ENCODE data around the gene NFIA. TPM values are rescaled to one million over a fixed set of nuclear protein-coding genes. Genes with fewer than 3 reads are reported as not detected.

NFIA gene
- total and polyA plus RNA-seq, 9 of the 15 experiments (the other 6 are each of a cell fraction or from before 2014, with no cell fraction given), result 5.3 to 24.9 (median 9.8) TPM

DNA sequence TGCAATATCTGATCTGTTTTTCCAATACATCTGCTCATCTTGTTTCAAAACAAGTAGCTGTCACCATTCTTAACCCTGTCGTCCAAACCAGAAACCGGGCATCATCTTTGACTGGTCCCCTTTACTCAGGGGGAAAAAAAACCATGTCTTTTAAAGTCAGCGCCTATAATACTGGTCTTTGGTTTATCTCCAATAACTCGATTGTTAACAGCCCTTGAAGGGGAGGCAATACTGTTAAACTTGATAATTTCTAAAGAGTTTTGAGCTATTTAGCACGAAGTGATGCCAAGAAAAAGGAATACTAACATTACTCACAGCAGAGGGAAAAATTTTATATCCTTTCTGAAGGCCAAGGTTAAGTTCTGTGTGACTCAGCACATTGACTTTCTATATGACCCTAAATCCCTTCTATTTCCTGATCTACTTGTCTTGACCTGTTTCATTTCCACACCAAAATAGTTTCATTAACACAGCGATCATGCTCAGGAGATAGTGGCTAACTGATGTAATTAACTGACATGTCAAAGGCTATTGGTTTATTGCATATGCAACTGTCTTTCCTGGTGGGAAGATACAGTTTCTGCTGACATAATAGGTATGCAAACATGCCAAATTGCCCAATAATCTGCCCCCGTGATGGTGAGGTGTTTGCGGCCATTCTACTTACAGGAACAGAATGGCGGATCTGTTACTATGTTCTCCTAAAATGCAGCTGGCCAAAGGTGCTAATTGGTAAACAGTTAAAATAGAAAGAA lies 59.1 kb downstream of the NFIA start (continued):
- TF ChIP-seq, protein P1, sequence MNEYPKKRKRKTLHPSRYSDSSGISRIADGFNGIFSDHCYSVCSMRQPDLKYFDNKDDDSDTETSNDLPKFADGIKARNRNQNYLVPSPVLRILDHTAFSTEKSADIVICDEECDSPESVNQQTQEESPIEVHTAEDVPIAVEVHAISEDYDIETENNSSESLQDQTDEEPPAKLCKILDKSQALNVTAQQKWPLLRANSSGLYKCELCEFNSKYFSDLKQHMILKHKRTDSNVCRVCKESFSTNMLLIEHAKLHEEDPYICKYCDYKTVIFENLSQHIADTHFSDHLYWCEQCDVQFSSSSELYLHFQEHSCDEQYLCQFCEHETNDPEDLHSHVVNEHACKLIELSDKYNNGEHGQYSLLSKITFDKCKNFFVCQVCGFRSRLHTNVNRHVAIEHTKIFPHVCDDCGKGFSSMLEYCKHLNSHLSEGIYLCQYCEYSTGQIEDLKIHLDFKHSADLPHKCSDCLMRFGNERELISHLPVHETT (CRISPR knock-in tag; conservative IDR thresholded peaks at IDR 0.05 in 1 of 2, IDR thresholded peaks at IDR 0.05 in 1 of 2), result peak in 1 of 2 experiments; percentile 67; a peak in 1 of 4 replicates
- no peak for TF ChIP-seq MXD1 (CRISPR knock-in tag; IDR thresholded peaks at IDR 0.05; ENCODE audit: borderline replicate concordance, poor library complexity, severe bottlenecking)
- no peak for TF ChIP-seq DNMT1 (IDR thresholded peaks at IDR 0.05)
- TF ChIP-seq ELF2 (CRISPR knock-in tag; IDR thresholded peaks at IDR 0.05), result 0 out of 2 replicates have a peak, but pooled peaks have one; percentile 52
- 0 out of 2 replicates have a peak, but pooled peaks have one; percentile 17 for TF ChIP-seq DIDO1 (tag; IDR thresholded peaks at IDR 0.05; ENCODE audit: low read depth)
- TF ChIP-seq PURB (CRISPR knock-in tag; IDR thresholded peaks at IDR 0.05; ENCODE audit: low read depth), result no peak
- TF ChIP-seq ZNF274 (IDR thresholded peaks at IDR 0.05; ENCODE audit: borderline replicate concordance, low read depth, low read length), result no peak
- TF ChIP-seq NCOR1 (IDR thresholded peaks at IDR 0.05), result peak; percentile 39; the same call in 1 of the 2 replicates
- no peak for TF ChIP-seq TFAM (CRISPR knock-in tag; conservative IDR thresholded peaks at IDR 0.05)
